Measurements from ENCODE around the gene CORIN. TPM values are rescaled to one million over a fixed set of nuclear protein-coding genes. Genes with fewer than 3 reads are reported as not detected.

Gene CORIN
- total RNA-seq, 2 experiments from 2014 or later: not detected

DNA sequence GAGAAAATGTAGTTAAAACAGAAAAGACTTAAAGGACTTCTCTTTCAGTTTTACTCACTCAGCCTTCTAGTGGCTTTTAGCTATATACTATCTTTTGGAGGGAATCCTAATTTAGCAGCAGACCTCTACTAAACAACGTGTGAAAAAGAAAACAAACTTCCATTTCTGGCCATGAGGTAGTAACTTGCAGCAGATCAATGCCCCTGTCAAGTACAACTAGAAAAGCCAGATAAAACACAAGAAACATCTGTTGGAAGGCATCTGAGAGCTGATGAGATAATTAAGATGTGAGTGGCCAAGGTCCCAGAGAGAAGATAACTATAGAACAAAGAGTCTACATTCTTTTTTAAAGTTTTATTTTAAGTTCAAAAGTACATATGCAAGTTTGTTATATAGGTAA, 101.7 kb downstream of the CORIN start:
- DNase-seq: no peak
- Mint-ChIP-seq H3K27ac (no peak overlapping the region), H3K4me1 (no peaks in the 10 kb centered on the region), H3K9me3 (peaks cover 14% of the 10 kb centered on the region), H3K27me3 (peaks cover 24% of the 10 kb centered on the region), H3K36me3 (no peaks in the 10 kb centered on the region), H3K4me3 (no peak overlapping the region)

DNA sequence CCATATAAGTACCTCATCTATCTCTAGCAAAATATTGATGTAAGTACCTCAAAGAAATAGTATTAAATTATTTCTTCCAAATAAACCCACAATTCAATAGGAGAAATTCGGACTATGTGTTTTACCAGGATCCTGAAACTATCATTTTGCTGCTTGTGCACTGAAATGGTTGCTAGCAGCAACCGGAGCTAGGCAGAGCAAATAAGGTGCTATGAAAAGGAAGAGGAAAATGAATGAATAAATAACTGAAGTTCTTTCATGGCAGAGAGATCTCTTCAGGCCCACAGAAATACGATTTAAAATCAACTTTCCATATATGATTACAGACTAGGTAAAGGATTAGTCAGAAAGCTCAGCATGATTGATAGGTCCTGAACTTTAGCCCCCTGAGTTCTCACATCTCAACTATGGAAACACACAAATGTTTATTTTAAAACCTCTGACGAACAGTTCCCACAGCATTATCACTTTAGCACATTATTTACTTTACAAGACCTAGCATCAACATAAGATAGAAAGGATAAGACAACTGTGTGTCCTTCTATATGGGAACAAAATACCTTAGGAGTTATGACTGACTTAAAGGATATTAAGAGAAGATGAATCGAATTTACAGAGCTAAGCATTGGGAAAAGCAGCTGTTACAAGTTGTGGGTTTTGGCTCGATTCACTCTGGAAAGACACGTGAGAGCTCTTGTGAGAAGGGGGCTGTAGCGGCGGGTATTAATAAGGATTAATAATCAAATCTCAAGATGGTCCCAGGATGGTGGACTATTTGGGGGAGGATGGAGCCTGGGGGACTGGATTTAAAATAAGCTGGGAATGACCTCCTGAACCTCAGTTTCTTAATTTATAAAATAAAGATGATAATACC, 104.3 kb downstream of the CORIN start:
- H3K27ac Mint-ChIP-seq: no peak overlapping the region
- peaks cover 9% of the 10 kb centered on the region for H3K27me3 Mint-ChIP-seq
- DNase-seq: no peak
- H3K9me3 Mint-ChIP-seq: peaks cover 4% of the 10 kb centered on the region
- H3K4me3 Mint-ChIP-seq: no peak overlapping the region
- no peaks in the 10 kb centered on the region for H3K4me1 Mint-ChIP-seq
- H3K36me3 Mint-ChIP-seq: no peaks in the 10 kb centered on the region

DNA sequence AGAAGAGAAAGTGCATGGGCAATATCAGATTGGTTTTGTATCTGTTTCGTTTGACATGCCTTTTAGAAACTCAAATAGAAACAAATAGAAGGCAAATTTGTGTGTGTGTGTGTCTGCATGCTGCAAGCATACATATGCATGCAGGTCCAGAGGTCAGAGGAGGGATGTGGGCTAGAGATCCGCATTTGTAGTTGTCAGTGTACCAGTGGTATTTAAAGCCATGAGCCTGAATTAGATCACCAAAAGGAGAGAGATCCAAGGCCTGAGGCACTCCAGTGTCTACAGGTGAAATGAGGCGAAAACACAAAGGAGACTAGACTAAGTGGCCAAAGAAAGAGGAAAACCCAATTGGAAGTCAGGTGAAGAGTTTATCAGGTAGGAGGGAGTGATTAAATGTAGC, 106.7 kb downstream of the CORIN start:
- Mint-ChIP-seq H3K4me1 (no peaks in the 10 kb centered on the region), H3K4me3 (no peak overlapping the region), H3K36me3 (no peaks in the 10 kb centered on the region), H3K27me3 (peaks cover 9% of the 10 kb centered on the region), H3K27ac (no peak overlapping the region), H3K9me3 (no peaks in the 10 kb centered on the region)
- DNase-seq: no peak

DNA sequence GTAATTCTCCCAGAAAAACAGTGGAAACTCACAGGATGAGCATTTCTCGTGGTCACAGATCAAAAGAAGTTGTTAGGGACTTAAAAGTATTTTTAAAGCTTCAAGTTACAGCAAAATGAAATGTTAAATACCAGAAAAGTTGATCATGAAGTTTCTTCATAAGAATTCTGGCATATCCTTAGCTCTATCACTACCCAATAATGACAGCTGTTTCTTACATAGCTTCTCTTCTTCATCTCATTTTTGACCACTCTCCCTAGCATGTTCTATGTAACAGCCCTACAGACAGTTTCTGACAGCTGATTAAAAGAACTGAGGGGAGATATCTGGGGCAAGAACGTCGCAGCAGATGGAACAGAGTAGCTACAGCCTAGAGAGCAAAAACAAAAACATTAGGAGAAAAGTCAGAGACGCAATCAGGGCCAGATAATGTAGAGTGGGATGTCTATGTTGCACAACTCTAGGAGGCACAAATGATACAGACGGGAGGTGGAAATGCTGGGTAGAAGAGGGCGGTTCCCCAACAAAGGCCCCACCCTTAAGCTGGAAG, 108.7 kb downstream of the CORIN start:
- Mint-ChIP-seq H3K9me3 (no peaks in the 10 kb centered on the region), H3K36me3 (no peaks in the 10 kb centered on the region), H3K4me3 (no peak overlapping the region), H3K27ac (no peak overlapping the region), H3K4me1 (no peaks in the 10 kb centered on the region), H3K27me3 (peaks cover 14% of the 10 kb centered on the region)
- no peak for DNase-seq

DNA sequence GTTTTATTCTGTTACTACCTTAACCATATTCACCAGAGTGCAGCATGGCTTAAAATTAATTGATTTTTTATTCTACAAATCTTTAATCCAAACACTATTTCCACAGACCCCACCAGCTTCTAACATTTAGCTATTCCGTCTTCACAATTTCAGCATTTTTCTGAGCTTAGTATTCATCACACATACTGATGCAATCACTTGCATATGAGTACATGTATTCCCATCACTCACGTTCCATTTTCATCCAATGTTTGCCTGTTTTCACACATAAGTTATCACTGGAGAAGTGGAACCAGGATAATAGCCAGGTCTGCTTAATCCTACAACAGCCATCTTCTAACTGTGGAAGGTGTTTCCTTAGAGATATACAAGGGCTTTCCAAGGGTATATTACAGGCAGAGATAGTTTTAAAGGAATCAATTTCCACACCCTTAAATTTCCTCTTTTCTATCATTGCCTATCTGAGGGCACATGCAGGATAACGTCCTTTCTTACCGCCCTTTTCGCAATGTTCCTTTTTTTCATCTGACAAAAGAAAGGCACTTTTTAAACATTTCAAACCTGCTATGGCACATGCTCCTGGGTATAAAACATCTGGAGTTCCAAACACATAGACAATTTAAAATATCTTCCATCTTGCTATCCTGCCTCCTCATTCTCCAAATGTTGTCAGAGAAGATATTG, 115.8 kb downstream of the CORIN start:
- Mint-ChIP-seq H3K27me3 (peaks cover 26% of the 10 kb centered on the region), H3K9me3 (no peaks in the 10 kb centered on the region), H3K27ac (no peak overlapping the region), H3K4me1 (no peaks in the 10 kb centered on the region), H3K4me3 (no peak overlapping the region), H3K36me3 (no peaks in the 10 kb centered on the region)
- no peak for DNase-seq

DNA sequence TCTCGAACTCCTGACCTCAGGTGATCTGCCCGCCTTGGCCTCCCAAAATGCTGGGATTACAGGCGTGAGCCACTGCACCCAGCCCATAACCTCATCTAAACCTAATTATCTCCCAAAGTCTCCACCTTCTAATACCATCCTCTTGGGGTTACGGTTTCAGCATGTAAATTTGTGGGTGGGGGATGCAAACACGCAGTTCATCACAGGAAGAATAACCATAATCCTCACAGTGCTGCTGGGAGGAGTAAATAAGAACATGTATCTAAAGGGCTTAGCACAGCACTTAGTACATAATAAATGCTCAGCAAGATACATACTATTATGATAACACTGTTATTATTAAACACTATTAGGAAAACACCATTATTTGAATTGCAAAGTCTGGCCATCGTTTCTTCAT, 116.4 kb downstream of the CORIN start:
- Mint-ChIP-seq H3K9me3 (no peaks in the 10 kb centered on the region), H3K4me3 (no peak overlapping the region), H3K4me1 (no peaks in the 10 kb centered on the region), H3K36me3 (no peaks in the 10 kb centered on the region), H3K27ac (no peak overlapping the region), H3K27me3 (peaks cover 26% of the 10 kb centered on the region)
- DNase-seq: no peak

DNA sequence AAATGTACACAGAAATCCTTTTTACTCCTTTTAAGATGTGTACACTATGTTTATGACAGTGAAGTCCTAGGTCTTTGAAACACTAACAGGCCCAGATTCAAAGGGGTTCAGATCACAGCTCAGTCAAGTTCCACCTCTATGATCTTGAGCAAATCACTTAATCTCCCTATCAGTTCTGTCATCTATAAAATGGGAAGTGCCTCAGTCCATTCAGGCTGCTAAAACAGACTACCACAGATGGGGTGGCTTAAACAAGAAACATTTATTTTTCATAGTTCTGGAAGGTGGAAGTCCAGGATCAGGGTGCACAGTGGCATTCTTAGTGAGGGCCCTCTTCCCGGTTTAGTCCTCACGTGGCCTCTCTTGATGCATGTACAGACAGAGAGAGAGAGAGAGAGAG, 117.1 kb downstream of the CORIN start:
- no peaks in the 10 kb centered on the region for H3K4me1 Mint-ChIP-seq
- no peak overlapping the region for H3K27ac Mint-ChIP-seq
- DNase-seq: no peak
- no peak overlapping the region for H3K4me3 Mint-ChIP-seq
- H3K27me3 Mint-ChIP-seq: peaks cover 26% of the 10 kb centered on the region
- H3K9me3 Mint-ChIP-seq: no peaks in the 10 kb centered on the region
- no peaks in the 10 kb centered on the region for H3K36me3 Mint-ChIP-seq

DNA sequence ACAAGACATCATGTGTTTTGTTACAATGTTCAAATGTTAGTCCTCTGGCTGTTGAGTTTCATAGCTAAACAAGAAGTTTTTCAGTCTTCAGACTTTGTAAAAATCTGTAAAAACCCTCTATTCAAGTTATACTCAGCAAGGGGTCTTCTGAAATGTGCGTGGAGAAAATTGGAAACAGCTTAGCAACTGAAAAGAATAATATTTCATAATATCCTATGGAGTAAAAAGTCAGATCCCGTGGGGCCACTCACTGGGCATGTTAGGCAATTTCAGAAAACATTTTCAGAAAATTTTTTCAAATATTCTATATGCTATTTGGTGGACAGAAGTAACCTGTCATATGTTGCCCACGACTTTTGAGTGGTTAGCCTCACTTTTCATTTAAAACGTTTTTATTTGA, 118.3 kb downstream of the CORIN start:
- peaks cover 21% of the 10 kb centered on the region for H3K27me3 Mint-ChIP-seq
- H3K27ac Mint-ChIP-seq: no peak overlapping the region
- H3K4me3 Mint-ChIP-seq: no peak overlapping the region
- H3K4me1 Mint-ChIP-seq: no peaks in the 10 kb centered on the region
- H3K9me3 Mint-ChIP-seq: no peaks in the 10 kb centered on the region
- DNase-seq: no peak
- no peaks in the 10 kb centered on the region for H3K36me3 Mint-ChIP-seq

DNA sequence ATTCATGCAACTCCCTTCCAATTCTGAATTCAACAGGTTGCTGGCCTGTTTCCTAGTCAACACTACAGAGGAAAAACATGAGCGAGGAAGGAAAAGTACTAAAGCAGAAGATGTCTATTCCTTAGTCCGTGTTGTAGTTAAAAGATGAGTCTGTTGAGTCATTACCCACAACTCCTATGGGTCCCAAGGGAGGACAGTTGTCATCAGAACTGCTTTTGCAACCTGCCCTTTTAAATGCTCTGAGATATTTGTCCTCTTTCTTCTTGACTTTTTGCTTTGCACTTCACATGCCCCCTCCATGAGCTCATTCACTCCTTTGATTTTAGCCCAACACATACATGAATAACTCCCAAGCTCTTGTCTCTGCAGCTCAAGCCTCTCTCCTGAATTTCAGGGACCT, 119.2 kb downstream of the CORIN start:
- peaks cover 21% of the 10 kb centered on the region for H3K27me3 Mint-ChIP-seq
- no peaks in the 10 kb centered on the region for H3K9me3 Mint-ChIP-seq
- no peak for DNase-seq
- H3K36me3 Mint-ChIP-seq: no peaks in the 10 kb centered on the region
- H3K27ac Mint-ChIP-seq: no peak overlapping the region
- no peaks in the 10 kb centered on the region for H3K4me1 Mint-ChIP-seq
- H3K4me3 Mint-ChIP-seq: no peak overlapping the region

DNA sequence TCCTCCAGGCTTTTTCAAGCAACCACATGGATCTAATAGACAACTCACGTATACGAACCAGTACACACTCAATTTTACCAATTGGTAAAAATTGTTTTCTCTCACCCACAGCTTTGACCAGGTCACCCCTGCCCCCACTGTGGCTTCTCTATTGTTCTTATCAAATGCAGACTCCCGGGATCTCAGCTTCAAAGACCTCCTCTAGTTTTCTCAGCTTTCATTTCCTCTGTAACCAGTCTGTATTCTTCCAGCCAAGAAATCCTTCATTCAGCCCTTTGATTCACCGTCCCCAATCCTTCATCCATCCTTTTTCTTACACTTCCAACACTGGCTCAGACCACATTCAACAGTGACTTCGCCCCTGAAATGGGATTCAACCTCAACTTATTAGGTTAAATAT, 120.7 kb downstream of the CORIN start:
- no peak for DNase-seq
- H3K9me3 Mint-ChIP-seq: no peaks in the 10 kb centered on the region
- no peak overlapping the region for H3K27ac Mint-ChIP-seq
- no peaks in the 10 kb centered on the region for H3K36me3 Mint-ChIP-seq
- peaks cover 14% of the 10 kb centered on the region for H3K27me3 Mint-ChIP-seq
- no peaks in the 10 kb centered on the region for H3K4me1 Mint-ChIP-seq
- H3K4me3 Mint-ChIP-seq: no peak overlapping the region

DNA sequence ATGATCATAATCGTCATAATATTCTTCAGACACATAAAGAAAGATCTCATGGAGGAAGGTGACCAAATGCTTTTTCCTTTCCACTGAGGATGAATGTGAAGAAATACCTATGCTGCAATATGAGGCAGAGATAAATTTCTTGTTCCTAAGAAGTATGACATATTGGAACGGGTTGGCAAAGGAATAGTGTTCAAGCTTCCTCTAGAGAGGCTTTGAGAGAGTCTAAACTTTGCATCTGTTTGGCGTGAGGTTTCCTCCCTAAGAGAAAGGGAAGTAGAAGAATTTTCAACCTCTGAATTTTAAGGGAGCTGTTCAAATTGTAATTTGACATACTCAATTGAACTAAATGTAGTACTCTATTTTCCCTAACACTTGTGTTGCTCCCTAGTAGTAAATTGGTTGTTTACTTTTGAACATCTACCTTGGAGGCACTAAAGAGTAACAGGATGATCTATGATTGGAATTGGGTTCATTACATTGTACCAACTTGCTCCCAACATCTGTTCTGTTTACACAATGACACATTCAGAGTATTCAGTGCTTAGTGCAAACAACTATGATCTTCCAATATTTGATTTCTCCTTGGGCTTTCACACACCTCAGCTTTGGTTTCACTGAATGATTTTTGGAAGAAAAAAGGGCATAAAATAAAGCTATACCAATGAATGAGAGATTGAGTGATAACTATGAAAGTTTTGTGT, 122.0 kb downstream of the CORIN start:
- Mint-ChIP-seq H3K4me3 (no peak overlapping the region), H3K4me1 (no peaks in the 10 kb centered on the region), H3K27ac (no peak overlapping the region), H3K9me3 (no peaks in the 10 kb centered on the region), H3K36me3 (no peaks in the 10 kb centered on the region), H3K27me3 (peaks cover 23% of the 10 kb centered on the region)
- no peak for DNase-seq

DNA sequence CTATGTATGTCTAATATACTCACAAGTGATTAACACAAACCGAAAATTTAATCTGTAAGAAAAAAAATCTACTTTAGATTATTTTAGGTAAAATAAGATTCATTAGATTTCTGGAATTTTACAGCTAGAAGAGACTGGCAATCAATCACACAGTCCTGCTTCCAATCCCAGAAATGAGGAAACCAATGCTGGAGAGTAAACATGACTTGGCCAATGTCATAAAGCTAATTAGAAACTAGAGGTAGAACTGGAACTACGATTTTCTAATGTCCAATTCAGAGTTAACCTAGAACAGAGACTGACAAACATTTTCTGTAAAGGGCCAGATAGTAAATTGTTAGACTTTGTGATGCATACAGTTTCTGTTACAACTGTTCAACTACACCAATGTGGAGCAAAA, 123.6 kb downstream of the CORIN start:
- peaks cover 25% of the 10 kb centered on the region for H3K27me3 Mint-ChIP-seq
- H3K9me3 Mint-ChIP-seq: no peaks in the 10 kb centered on the region

DNA sequence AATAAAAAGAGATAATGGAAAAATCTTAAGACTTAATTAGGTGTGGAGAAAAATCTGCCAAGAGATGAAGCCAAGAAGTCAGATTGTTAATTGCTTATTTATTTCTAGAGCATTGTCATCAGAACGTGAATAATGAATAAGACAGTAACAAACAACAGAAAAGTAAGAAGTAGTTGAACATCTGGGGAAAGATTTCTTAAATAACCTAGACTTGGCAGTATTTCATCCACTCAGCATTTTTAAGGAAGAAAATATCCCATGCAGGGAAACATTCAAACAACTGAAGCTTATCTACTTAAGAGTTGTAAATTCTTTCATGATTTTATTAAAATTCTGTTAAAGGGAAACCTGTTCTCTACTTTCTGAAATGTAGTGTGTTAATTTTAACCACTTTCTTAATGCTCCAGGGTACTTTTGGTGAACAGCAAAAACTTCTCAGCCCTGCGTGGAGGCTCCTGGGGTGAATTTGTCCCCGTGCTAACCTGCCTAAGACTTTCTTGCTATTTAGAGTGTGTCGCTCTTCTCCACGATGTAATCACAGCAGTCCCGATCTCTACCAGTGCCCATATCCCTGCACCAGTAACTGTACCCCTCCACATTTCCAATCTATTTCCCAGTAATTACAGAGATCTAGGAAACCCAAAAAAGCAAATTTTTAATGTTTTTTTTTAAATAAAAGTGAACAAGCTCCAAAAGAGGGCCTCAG, 124.6 kb downstream of the CORIN start:
- Mint-ChIP-seq H3K9me3 (no peaks in the 10 kb centered on the region), H3K36me3 (no peaks in the 10 kb centered on the region), H3K4me3 (no peak overlapping the region), H3K27ac (no peak overlapping the region), H3K4me1 (no peaks in the 10 kb centered on the region), H3K27me3 (peaks cover 31% of the 10 kb centered on the region)
- DNase-seq: no peak

More for the DNA sequence above, 123.6 kb downstream of the CORIN start:
- Mint-ChIP-seq H3K36me3 (no peaks in the 10 kb centered on the region), H3K4me3 (no peak overlapping the region), H3K27ac (no peak overlapping the region), H3K4me1 (no peaks in the 10 kb centered on the region)
- DNase-seq: no peak

DNA sequence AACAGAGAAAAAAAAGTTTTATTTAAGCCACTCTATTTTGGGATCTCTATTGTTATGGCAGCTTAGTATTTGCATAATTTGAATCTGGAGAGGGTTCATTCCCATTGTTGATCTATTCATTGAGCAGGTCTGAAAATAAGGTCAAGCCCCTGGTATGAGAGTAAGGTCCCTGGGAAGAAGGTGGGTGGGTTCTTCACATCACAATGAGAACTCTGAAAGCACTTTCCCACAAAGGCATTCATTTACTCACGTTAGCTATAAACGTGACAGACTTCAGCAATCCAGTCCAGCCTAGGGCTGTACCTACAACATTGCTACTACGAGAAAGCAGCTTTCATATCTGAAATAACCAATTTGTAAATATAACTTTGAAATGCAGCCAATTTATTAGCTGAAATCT, 126.2 kb downstream of the CORIN start:
- H3K9me3 Mint-ChIP-seq: no peaks in the 10 kb centered on the region

DNA sequence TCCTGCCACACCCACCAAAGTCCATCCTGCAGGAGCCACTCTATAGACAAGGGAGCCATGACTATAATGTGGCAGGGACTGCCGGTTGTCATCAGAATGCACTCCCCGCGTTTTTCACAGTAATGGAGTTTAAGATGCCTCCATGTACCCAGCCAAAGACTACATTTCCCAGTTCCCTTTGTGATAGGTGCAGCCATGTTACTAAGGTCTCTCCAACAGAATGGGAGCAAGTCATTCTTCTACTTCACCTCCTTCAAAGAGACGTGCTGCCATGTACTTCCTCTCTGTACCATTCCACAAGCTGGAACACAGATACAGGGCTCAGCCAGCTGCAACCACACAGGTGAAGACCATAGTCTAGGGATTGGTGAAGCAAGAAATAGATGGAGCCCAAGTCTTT, 126.7 kb downstream of the CORIN start:
- peaks cover 31% of the 10 kb centered on the region for H3K27me3 Mint-ChIP-seq
- H3K9me3 Mint-ChIP-seq: no peaks in the 10 kb centered on the region
- H3K36me3 Mint-ChIP-seq: no peaks in the 10 kb centered on the region
- H3K27ac Mint-ChIP-seq: no peak overlapping the region
- H3K4me1 Mint-ChIP-seq: no peaks in the 10 kb centered on the region
- DNase-seq: no peak
- no peak overlapping the region for H3K4me3 Mint-ChIP-seq

More for the DNA sequence above, 126.2 kb downstream of the CORIN start:
- H3K4me3 Mint-ChIP-seq: no peak overlapping the region
- no peaks in the 10 kb centered on the region for H3K36me3 Mint-ChIP-seq
- H3K27me3 Mint-ChIP-seq: peaks cover 27% of the 10 kb centered on the region
- no peak for DNase-seq
- no peaks in the 10 kb centered on the region for H3K4me1 Mint-ChIP-seq
- H3K27ac Mint-ChIP-seq: no peak overlapping the region
